Measurements from ENCODE around the gene HOXA13. TPM values are rescaled to one million over a fixed set of nuclear protein-coding genes. Genes with fewer than 3 reads are reported as not detected.
A peak's percentile ranks its signal among the peaks of the same experiment; 100 is the strongest.

The HOXA13 gene
- total RNA-seq, 4 donors from 2014 or later: not detected

DNA sequence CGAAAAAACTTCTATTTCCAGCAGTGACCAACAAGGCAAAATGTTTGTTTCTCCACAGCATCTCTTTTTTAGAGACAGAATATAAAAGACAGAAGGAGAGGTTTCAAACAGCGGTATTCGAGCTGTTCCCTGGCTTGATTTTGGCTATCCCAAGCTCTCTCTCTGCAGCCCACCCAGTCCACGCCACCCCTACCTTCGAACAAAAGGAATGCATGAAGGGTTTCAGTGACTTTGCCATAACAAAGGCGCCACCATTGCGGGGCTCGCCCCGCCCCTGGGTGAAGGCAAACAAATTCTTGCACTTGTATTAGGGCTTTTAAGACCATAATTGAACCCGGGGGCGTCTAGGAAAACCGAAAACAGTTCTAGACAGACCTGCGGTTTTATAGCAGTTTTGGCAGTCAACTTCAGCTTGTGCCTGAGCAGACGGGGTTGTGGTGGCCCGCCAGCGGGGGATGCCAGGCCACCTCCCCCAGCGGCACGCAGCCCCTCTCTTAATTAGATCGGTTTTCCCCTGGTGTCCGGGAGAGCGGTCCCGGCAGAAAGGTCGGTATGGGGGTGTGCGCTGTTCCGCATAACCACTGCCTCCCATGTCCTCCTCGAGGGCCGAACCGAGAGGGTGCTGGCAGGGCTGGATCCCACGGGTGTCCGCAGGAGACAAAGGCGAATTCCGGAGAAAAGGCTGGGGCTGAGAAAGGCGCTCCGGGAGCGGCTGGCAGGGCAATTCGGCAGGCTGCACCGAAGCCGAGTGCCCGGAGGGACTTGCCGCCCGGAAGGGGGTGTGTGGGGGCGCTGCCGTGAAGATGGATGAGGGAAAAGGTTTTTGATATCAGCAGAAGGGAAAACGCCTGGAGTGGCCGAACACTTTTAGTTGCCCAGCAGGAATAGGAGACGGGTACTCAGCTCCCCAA is 12.2 kb downstream of the HOXA13 start:
- H3K4me1 ChIP-seq: peaks cover 20 to 48% of the 10 kb centered on the region in 2 donors
- no peak for DNase-seq
- no peak overlapping the region for H3K27ac ChIP-seq

DNA sequence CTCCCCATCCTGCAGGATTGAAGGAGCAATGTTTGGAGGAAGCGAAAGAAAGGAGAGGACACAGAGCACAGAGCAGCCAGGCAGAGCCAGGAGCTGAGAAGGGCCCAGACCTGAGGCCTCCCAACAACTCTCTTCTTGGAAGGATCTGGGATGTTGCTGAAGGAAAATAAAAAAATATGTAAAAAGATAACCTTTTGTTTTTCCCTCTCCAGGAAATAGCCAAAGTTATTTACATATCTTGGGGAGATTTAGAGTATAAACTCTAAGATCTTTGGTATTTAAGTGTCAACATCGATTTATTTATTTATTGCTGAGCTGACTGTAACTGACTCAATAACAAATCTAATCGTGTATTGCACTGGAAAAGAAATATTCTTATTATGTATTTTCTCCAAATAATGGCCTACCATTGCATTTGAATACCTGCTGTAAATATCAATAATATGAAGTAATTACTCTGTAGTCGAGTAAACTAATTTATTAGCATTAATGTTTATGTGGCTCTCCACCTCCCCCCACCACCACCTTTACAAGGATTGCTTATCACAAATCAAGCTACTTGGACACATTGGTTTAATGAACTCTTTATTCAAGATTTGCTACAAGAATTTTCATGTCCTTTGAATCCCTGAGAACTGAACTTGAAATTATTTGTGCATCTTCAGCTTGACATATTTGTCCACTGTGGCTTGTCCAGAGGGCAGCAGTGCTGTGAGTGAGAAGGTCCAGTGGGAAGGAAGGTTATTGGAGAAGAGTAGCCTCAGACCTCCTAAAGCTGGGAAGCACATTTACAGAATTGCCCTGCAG is 13.0 kb downstream of the HOXA13 start:
- 18 to 28% methylated on average over 4 of the region's 4 CpGs for WGBS, 2 donors
- Histone ChIP-seq H3K4me3 (replicated peaks in 1 of 3) (no peak overlapping the region), H3K27ac (no peak overlapping the region), H3K27me3 (peaks cover 90% of the 10 kb centered on the region), H3K9me3 (no peaks in the 10 kb centered on the region), H3K4me1 (peaks cover 19 to 39% of the 10 kb centered on the region in 2 donors), H3K36me3 (no peaks in the 10 kb centered on the region)
- TF ChIP-seq POLR2A (IDR thresholded peaks at IDR 0.05): no peak
- TF ChIP-seq, protein P1, sequence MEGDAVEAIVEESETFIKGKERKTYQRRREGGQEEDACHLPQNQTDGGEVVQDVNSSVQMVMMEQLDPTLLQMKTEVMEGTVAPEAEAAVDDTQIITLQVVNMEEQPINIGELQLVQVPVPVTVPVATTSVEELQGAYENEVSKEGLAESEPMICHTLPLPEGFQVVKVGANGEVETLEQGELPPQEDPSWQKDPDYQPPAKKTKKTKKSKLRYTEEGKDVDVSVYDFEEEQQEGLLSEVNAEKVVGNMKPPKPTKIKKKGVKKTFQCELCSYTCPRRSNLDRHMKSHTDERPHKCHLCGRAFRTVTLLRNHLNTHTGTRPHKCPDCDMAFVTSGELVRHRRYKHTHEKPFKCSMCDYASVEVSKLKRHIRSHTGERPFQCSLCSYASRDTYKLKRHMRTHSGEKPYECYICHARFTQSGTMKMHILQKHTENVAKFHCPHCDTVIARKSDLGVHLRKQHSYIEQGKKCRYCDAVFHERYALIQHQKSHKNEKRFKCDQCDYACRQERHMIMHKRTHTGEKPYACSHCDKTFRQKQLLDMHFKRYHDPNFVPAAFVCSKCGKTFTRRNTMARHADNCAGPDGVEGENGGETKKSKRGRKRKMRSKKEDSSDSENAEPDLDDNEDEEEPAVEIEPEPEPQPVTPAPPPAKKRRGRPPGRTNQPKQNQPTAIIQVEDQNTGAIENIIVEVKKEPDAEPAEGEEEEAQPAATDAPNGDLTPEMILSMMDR (IDR thresholded peaks at IDR 0.05): no peak
- DNase-seq: no peak
- intact Hi-C loops (cut with DNase I): no loop called here

More for the DNA sequence above, 12.2 kb downstream of the HOXA13 start:
- H3K27me3 ChIP-seq: peaks cover 91% of the 10 kb centered on the region
- H3K9me3 ChIP-seq: no peaks in the 10 kb centered on the region
- 7% methylated on average over 37 to 38 of the region's 46 CpGs for WGBS, 2 donors
- H3K36me3 ChIP-seq: no peaks in the 10 kb centered on the region
- TF ChIP-seq, protein P1 (IDR thresholded peaks at IDR 0.05): no peak
- TF ChIP-seq POLR2A (IDR thresholded peaks at IDR 0.05): no peak
- intact Hi-C loops (cut with DNase I): no loop called here
- no peak overlapping the region for H3K4me3 ChIP-seq (replicated peaks in 1 of 3)

DNA sequence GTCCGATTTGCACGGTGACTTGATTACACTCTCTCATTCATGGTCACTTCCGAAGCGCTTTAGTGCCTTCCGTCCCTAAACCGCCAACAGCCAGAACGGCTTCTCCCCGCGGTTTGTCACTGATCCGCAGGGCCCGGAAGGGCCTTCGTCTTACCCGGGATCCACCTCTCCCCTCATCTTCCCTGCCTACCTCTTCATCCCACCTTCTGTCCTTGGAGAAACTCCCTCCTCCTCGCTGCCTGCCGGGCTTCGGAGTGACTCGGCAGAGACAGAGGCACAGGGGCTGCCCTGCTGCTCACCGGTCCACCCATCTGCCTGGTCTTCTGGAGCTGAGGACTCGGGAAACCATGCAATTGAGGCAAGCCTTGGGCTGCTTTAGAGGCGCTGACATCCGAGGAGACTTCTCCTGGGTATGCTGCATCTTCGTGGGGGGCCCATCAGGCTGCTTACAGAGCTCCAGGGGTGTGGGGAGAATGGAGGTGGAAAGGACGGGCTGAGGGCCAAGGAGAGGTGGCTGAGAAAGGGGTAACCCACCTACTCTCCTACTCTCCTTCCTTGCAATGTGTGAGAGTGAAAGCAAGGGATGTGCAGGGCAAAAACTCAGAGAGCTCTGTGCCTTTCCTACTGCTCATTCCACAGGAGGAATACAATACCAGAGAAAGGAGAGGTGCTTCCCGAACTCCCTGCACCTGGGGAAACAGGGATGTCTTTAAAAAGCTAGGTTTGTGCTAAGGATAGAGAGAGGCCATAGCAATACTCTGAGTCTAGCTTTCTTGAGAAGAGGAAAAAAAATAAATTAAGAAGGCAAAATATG is 13.8 kb downstream of the HOXA13 start:
- no peaks in the 10 kb centered on the region for H3K36me3 ChIP-seq
- H3K27ac ChIP-seq: no peak overlapping the region
- peaks cover 19 to 38% of the 10 kb centered on the region in 2 donors for H3K4me1 ChIP-seq
- no peak for TF ChIP-seq POLR2A (IDR thresholded peaks at IDR 0.05)
- TF ChIP-seq, protein P1 (IDR thresholded peaks at IDR 0.05): no peak
- WGBS, 2 donors: 7 to 9% methylated on average over 24 of the region's 24 CpGs
- no peak overlapping the region for H3K4me3 ChIP-seq (replicated peaks in 1 of 3)
- H3K9me3 ChIP-seq: no peaks in the 10 kb centered on the region
- intact Hi-C loops (cut with DNase I): no loop called here
- no peak for DNase-seq
- peaks cover 89% of the 10 kb centered on the region for H3K27me3 ChIP-seq

DNA sequence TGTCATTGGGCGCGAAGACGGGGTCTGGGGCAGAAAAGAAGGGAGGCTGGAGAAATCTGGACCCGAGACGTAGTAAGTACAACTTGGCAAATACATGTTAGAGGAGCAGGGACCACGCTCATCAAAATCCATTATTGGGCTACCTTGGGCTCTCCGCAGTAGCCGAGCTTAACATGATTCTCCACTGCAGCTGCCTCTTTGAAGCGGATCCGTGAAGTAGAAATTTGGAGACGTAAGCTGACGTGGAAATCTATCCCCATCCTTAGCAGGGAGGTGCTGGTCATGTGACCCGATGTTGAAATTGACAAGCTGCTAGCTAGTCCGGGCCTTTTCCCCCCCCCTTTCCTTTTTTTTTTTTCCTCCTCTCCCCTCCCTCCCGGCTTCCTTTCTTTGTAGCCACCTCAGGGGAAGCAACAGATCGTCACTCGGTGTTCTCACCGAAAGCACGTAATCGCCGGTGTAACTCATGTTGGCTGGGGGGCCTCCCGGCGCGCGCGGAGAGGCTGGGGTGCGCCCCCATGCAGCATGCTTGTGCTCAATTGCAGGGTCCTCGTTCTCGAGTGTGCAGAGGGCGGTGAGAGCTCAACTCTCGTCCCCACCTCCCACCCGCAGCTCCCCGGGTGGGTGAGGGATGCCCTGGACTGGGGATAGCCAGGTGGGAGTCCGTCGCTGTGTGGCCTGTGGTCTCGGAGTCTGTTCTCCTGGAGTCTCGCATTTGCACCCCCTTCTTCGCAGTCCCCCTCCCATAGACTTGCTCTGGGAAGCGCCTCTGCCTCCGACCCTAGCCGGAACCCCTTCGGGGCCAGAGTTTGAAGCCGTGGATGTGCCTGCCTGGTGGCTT is 14.7 kb downstream of the HOXA13 start, which contains the start of gene HOXA11:
HOXA11 (minus strand) TSS at position 220 of the 841 bp plus-strand sequence; CDS start at position 132, 88 bp downstream.
- TF ChIP-seq, protein P1 (IDR thresholded peaks at IDR 0.05): no peak
- TF ChIP-seq POLR2A (IDR thresholded peaks at IDR 0.05): no peak
- H3K4me1 ChIP-seq: peaks cover 19 to 38% of the 10 kb centered on the region in 2 donors
- no peak for DNase-seq
- no peaks in the 10 kb centered on the region for H3K9me3 ChIP-seq
- H3K4me3 ChIP-seq (replicated peaks in 1 of 3): peak within 1 kb of the TSS in 1 of 3 donors; percentile 4
- H3K27me3 ChIP-seq: peaks cover 92% of the 10 kb centered on the region
- H3K27ac ChIP-seq: no peak within 1 kb of the TSS
- intact Hi-C loops (cut with DNase I): no loop called here
- WGBS, 2 donors: 7 to 8% methylated on average over 40 to 43 of the region's 43 CpGs
- no peaks in the 10 kb centered on the region for H3K36me3 ChIP-seq
